ENCODE results near the gene NOSIP.

GRCh38 chr19:49564616-49565045 is 15.7 kb downstream of the NOSIP start:
- TF ChIP-seq POLR2A (IDR thresholded peaks at IDR 0.05) = no peak
- no peak for TF ChIP-seq CTCF (IDR thresholded peaks at IDR 0.05)
